Cardiac muscle cell (in vitro differentiated cells and primary cell): ENCODE results near the gene SLC22A1. TPM values are rescaled to one million over a fixed set of nuclear protein-coding genes. Genes with fewer than 3 reads are reported as not detected.
"Not testable (repeated sequence)": the region's sequence is repeated elsewhere in the genome, so short reads cannot be mapped to it uniquely, and the experiment has no call there.

Experiments
- DNase-seq, 2 donors: peaks; one replicate each; pipeline versions ENCODE4 v3.0.0 to v3.0.0-alpha.2; 2010 to 2017; ENCODE audit warnings: low read depth in 1 of 2, low spot score in 1 of 2
- H3K27ac ChIP-seq: fragments of 200-600 bp; sonication (generic); 2 replicates; pipeline ENCODE4 v1.5.1; 2016
- H3K27me3 ChIP-seq: fragments of 200-600 bp; sonication (generic); 2 replicates; pipeline ENCODE4 v1.6.0; 2016; ENCODE audit warnings: control low read depth
- H3K36me3 ChIP-seq: fragments of 200-600 bp; sonication (generic); 2 replicates; pipeline ENCODE4 v1.5.1; 2016; ENCODE audit warnings: control low read depth
- H3K4me1 ChIP-seq: fragments of 200-600 bp; sonication (generic); 2 replicates; pipeline ENCODE4 v1.8.1; 2017; ENCODE audit warnings: low read depth, mild to moderate bottlenecking, mixed run types
- H3K4me3 ChIP-seq: fragments of 200-600 bp; sonication (generic); 2 replicates; pipeline ENCODE4 v1.5.1; 2016; ENCODE audit warnings: mild to moderate bottlenecking
- H3K9me3 ChIP-seq: fragments of 200-600 bp; sonication (generic); 2 replicates; pipeline ENCODE4 v1.5.1; 2017; ENCODE audit warnings: low read depth, mild to moderate bottlenecking, control low read depth
- CTCF ChIP-seq: IDR thresholded peaks from 2 replicates; pipeline ENCODE4 v1.5.1; 2012; ENCODE audit warnings: low read depth, mild to moderate bottlenecking, low read length
- polyA plus RNA-seq: library from polyadenylated mRNA; unstranded; fragments of >200 nt; fragmentation: Nextera tagmentation; extraction: Ambion mirVana; gene quantifications from 2 replicates; pipeline ENCODE4 v1.2.1, GENCODE V29; 2016
- total RNA-seq: library from RNA; depleted of rRNA; stranded (reverse); fragments of >200 nt; gene quantifications from 2 replicates; pipeline ENCODE4 v1.2.3, GENCODE V29; 2016

SLC22A1 gene
- total and polyA plus RNA-seq, 2 experiments from 2014 or later, result 0.42 TPM; not detected in 1

DNA sequence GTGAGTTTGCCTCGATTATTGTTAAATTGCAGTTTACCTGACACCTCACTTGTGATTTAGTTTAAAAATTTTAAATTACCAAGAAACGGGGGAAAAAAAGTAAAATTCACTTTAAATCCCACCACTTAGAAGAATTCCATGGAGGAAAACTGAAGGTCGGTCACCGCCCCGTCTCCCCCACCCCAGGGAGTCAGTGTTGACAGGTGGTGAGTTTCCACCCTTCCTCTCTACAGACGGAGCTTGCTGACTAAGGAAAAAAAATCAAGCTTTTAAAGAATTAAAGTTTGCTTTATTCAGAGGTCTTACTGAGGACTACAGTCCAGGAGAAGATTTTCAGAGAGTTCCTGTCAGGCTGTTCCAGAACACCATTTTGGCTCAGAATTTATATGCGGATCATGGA lies 42.3 kb downstream of the SLC22A1 start:
- Histone ChIP-seq H3K4me3 (no peak overlapping the region), H3K27me3 (no peaks in the 10 kb centered on the region), H3K9me3 (no peaks in the 10 kb centered on the region), H3K27ac (no peak overlapping the region), H3K4me1 (no peaks in the 10 kb centered on the region), H3K36me3 (no peaks in the 10 kb centered on the region)
- DNase-seq, result no peak
- TF ChIP-seq CTCF, result no peak

DNA sequence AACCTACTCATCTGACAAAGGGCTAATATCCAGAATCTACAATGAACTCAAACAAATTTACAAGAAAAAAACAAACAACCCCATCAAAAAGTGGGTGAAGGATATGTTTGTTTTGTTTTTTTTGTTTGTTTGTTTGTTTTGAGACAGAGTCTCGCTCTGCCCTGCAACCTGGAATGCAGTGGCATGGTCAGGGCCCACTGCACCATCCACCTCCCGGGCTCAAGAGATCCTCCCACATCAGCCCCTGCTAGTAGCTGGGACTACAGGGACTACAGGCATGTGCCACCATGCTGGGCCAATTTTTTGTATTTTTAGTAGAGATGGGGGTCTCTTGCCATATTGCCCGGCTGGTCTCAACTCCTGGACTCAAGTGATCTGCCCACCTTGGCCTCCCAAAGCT lies 44.3 kb downstream of the SLC22A1 start:
- H3K4me1 ChIP-seq, H3K27me3 ChIP-seq, H3K4me3 ChIP-seq, H3K9me3 ChIP-seq, H3K36me3 ChIP-seq, DNase-seq, H3K27ac ChIP-seq: not testable (repeated sequence)

DNA sequence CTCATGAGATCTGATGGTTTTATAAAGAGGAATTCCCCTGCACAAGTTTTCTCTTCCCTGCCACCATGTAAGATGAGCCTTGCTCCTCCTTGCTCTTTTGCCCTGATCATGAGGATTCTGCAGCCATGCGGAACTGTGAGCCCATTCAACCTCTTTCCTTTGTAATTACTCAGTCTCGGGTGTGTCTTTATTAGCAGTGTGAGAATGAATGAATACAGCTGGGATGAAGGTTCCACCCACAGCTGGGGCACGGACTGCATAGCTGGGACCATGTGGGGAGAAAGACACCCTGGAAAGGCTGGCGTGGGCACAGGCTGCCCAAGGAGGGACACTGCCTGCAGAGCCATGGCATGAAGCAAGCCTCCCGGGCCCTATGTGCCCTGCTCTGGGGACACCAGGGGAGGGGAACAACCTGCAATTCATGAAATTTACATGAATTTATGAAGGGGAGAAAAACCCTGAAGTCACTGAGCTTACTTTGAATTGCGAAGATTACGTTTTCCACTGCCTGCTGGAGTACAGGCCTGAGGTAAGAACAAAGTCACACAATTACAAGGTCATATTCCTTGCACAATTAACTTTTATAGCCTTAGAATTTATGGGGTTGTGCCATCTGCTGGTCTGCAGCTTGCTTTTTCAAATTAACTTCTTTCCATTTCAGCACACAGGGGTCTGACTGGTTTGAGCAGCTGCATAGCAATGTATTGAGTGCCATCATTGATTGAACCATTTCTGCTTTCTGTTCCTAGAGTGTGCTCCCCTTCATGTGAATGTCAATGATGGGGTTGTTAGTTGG lies 46.2 kb downstream of the SLC22A1 start:
- Histone ChIP-seq H3K27ac (no peak overlapping the region), H3K4me1 (no peaks in the 10 kb centered on the region), H3K36me3 (no peaks in the 10 kb centered on the region), H3K9me3 (no peaks in the 10 kb centered on the region), H3K27me3 (no peaks in the 10 kb centered on the region), H3K4me3 (no peak overlapping the region)
- DNase-seq, result no peak
- no peak for TF ChIP-seq CTCF

DNA sequence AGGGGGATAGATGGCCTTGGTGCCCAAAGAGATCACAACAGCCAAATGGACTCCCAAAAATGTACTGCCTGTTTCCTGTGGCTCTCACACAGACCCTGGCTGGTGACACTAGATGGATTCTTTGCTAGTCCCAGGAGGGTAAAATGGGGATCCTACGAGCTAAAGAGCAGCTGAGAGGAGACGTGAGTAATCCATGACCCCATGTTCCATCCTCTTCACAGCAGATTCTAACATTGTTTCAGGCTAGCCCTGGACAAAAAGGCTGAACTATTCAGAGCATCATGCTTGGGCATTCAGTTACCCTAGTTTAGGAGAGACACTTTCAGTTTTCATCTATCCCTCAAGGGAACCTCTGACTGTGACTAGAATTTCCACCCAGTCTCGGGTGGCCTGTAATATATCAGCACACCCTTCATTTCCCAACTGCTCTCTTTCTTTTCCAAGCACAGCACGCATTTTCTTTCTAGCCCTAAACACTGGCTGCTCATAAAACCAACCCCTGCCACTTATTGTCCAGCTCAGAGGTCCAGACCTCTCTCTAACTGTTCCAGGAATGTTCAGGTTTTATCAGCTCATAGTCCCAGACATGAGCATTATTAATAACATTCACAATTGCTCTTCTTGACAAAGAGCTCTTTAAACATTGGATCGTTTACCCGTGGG lies 48.5 kb downstream of the SLC22A1 start:
- Histone ChIP-seq H3K9me3 (no peaks in the 10 kb centered on the region), H3K4me3 (no peak overlapping the region), H3K27me3 (no peaks in the 10 kb centered on the region), H3K27ac (no peak overlapping the region), H3K4me1 (no peaks in the 10 kb centered on the region), H3K36me3 (no peaks in the 10 kb centered on the region)
- TF ChIP-seq CTCF, result no peak
- peak in 1 of 2 donors; percentile 16 for DNase-seq

GRCh38 chr6:160172704-160173103 lies 51.1 kb downstream of the SLC22A1 start:
- TF ChIP-seq CTCF, result no peak
- Histone ChIP-seq H3K27ac (no peak overlapping the region), H3K4me3 (no peak overlapping the region), H3K4me1 (no peaks in the 10 kb centered on the region), H3K9me3 (no peaks in the 10 kb centered on the region), H3K36me3 (no peaks in the 10 kb centered on the region), H3K27me3 (no peaks in the 10 kb centered on the region)
- no peak for DNase-seq
